HG03520 (cell line): Measurements from ENCODE around the gene VDR.
A peak's percentile ranks its signal among the peaks of the same experiment; 100 is the strongest.

ENCODE experiments used
- ATAC-seq: cut with Tn5 transposase; IDR thresholded peaks from one replicate; pipeline ENCODE4 v1.9.1; 2021; ENCODE audit warnings: mild to moderate bottlenecking, moderate library complexity; ENCODE audit not compliant: unreplicated experiment

VDR gene

GRCh38 chr12:47875746-47876439 lies 28.9 kb downstream of the VDR start:
- no peak for ATAC-seq

- ATAC-seq = no peak
Measured at GRCh38 chr12:47874316-47874715, 30.5 kb downstream of the VDR start.

- ATAC-seq = no peak
Measured at GRCh38 chr12:47870175-47870781, 34.5 kb downstream of the VDR start.

GRCh38 chr12:47868552-47869031 lies 36.2 kb downstream of the VDR start:
- ATAC-seq = peak; percentile 54

GRCh38 chr12:47868041-47868440 lies 36.8 kb downstream of the VDR start:
- ATAC-seq = no peak

- no peak for ATAC-seq
Measured at GRCh38 chr12:47867495-47867941, 37.3 kb downstream of the VDR start.

GRCh38 chr12:47864646-47865235 lies 40.1 kb downstream of the VDR start:
- ATAC-seq = no peak

GRCh38 chr12:47863985-47864384 lies 40.8 kb downstream of the VDR start:
- ATAC-seq = no peak

- ATAC-seq = no peak
Measured at GRCh38 chr12:47863467-47863866, 41.3 kb downstream of the VDR start.

GRCh38 chr12:47862881-47863280 lies 41.9 kb downstream of the VDR start:
- ATAC-seq = no peak

GRCh38 chr12:47862167-47862750 lies 42.5 kb downstream of the VDR start:
- ATAC-seq = no peak

GRCh38 chr12:47860873-47861272 lies 43.9 kb downstream of the VDR start:
- no peak for ATAC-seq

- no peak for ATAC-seq
Measured at GRCh38 chr12:47860279-47860841, 44.4 kb downstream of the VDR start.

GRCh38 chr12:47858511-47859266 lies 46.1 kb downstream of the VDR start:
- ATAC-seq = no peak

GRCh38 chr12:47856721-47857575 lies 47.8 kb downstream of the VDR start:
- ATAC-seq = no peak

- no peak for ATAC-seq
Measured at GRCh38 chr12:47856094-47856493, 48.7 kb downstream of the VDR start.

GRCh38 chr12:47855502-47855901 lies 49.3 kb downstream of the VDR start:
- ATAC-seq = no peak

GRCh38 chr12:47854531-47854930 lies 50.3 kb downstream of the VDR start:
- no peak for ATAC-seq

GRCh38 chr12:47852096-47852571 lies 52.7 kb downstream of the VDR start:
- no peak for ATAC-seq
